ENCODE measurements around the gene SDK1.

SDK1 gene

GRCh38 chr7:3592401-3593134, 291.5 kb downstream of the SDK1 start:
- DNase-seq, result no peak

DNA sequence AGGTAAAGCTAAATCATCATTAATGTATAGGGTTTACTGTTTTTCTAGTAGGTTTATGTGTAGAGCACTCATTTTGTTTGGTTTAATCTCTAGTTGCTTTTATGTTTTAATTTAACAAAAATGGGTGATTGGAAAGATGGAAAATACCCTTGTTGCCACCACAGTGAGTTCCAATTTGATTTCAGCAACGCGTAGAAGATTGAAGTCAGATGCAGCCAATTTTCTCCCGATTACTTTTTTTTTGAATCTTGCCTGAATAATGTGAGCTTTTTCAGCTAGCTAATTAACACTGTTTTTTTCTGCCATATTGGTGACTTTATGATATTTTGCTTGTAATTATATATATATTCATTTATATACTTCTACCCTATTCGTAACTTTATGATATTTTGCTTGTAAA, 293.8 kb downstream of the SDK1 start:
- no peak for DNase-seq

GRCh38 chr7:3598854-3599253, 297.8 kb downstream of the SDK1 start:
- no peak for DNase-seq

GRCh38 chr7:3605222-3605621, 304.2 kb downstream of the SDK1 start:
- DNase-seq, result no peak

- no peak for DNase-seq
These were observed 305.4 kb downstream of the SDK1 start for GRCh38 chr7:3606436-3606835.

DNA sequence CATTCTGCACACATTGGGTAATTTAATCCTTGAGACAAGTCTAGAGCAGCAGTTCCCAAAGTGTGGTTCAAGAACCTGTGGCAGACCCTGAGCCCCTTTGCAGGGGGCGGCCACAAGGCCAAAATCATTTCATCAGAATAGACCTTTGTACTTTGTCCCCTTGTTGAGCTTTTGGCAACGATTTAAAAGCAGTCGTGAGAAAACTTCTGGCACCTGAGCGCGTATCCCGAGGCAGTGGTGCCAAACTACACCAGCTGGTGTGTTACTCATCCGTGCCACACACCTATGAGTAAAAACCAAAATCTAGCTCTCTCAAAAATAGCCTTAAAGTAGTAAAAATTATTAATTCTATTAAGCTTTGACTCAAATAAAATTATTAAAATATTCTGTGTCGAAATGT, 306.8 kb downstream of the SDK1 start:
- no peak for DNase-seq

- DNase-seq, result no peak
These were observed 315.3 kb downstream of the SDK1 start for GRCh38 chr7:3616306-3616705.

DNA sequence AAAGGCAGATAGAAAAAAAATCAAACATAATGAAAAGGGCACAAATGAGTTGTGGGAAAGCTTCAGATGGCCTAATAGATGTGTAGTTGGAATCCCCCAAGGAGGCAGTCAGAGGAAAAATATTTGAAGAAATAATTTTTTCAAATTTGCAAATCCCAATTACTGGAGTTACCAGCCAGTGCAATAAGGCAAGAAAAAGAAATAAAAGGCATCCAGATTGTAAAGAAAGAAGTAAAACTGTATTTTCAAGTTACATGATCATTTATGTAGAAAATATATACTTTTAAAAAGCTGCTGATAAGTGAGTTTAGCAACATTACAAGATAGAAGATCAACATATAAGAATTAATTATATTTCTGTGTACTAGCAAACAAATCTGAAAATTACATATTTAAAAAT, 329.0 kb downstream of the SDK1 start:
- no peak for DNase-seq

GRCh38 chr7:3634396-3634795, 333.3 kb downstream of the SDK1 start:
- no peak for DNase-seq

DNA sequence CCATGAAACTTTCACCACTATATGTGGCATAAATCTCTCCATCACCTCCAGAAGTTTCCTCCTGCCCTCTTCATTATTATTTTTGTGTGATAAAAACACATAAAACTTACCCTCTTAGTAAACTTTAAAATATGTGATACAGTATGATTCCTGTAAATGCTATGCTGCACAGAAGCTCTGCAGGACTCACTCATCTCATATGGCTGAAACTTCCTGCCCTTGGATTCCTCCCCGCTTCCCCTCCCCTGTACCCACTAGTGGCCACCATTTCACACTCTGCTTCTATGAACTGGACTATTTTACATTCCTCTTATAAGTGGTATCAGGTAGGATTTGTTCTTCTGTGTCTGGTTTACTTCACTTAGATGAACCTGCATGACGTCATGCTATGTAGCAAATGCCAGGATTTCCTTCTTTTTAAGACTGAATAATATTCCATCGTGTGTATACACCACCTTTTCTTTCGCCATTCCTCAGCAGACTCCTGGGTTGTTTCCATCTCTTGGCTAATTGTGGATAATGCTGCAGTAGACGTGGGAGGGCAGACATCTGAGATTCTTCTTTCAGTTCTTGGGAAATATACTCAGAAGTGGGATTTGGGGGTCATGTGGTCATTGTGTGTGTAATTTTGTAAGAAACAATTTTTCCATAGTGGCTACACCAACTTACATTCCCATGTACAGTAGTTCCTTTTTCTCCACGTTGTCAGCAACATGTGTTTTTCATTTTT, 335.2 kb downstream of the SDK1 start:
- no peak for DNase-seq

GRCh38 chr7:3639253-3639652, 338.2 kb downstream of the SDK1 start:
- no peak for DNase-seq

- no peak for DNase-seq
These were observed 340.5 kb downstream of the SDK1 start for GRCh38 chr7:3641582-3641981.

DNA sequence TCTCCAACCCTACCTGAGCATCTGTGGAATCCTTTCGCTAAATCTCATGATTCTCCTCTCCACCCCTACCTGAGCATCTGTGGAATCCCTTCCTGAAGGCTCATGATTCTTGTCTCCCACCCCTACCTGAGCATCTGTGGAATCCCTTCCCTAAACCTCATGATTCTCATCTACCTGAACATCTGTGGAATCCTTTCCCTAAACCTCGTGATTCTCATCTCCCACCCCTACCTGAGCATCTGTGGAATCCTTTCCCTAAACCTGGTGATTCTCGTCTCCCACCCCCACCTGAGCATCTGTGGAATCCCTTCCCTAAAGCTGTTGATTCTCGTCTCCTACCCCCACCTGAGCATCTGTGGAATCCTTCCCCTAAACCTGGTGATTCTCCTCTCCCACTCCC, 342.0 kb downstream of the SDK1 start:
- no peak for DNase-seq

GRCh38 chr7:3648276-3648675, 347.2 kb downstream of the SDK1 start:
- DNase-seq, result no peak

DNA sequence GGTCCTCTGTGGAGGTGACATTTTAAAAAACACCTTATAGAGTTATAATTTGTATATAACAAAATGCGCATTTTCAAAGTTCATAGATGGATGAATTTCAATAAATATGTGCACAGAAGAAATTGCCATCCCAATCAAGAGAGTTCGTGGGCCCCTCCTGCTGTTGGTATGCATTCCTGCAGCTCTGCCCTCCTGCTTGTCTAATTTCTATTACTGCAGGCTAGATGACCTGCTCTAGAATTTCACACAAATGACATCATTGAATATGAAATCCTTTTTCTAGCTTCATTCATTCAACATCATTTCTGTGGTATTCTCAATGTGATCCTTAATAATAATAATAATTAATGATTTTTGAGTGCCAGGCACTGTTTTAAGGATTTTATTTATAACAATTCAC, 348.2 kb downstream of the SDK1 start:
- DNase-seq, result no peak

GRCh38 chr7:3649678-3650440, 348.8 kb downstream of the SDK1 start:
- no peak for DNase-seq

GRCh38 chr7:3650844-3651243, 349.8 kb downstream of the SDK1 start:
- DNase-seq, result no peak

GRCh38 chr7:3655635-3656034, 354.6 kb downstream of the SDK1 start:
- DNase-seq, result no peak

- DNase-seq, result no peak
These were observed 356.2 kb downstream of the SDK1 start for GRCh38 chr7:3657206-3657605.

DNA sequence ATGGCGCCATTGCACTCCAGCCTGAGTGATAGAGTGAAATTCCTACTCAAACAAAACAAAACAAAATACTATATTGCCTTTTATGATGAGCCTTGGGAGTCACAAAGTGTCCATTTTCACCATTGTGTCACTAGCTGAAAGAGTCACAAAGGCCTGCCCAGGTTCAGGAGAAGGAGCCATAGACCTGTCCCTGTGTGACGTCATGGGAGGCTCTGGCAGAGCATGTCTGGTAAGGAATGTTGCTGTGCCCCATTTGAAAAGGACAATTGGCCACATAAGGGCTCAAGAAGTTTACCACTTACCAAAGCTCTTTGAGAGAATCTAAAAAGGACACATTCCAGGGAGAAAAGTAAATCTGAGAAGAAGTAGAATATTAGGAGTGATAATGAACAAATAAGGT, 367.7 kb downstream of the SDK1 start:
- no peak for DNase-seq

DNA sequence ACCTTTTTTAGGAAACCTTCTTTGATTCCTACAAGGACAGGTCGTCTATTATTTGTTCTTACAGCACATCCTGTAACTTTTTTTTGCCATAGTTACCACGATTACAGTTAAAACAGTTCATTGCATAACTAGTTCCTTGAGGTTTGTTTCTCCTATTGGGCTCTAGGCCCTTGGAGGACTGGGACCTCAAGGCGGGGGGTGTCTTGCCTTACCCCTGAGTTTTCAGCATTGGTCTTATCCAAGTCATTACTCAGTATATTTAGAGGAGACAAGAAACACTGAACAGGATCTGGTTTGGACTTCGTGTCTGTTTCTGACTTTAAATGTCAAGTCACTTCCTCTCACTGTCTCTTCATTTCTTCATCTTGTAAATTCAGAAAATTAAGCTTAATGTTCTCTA, 369.8 kb downstream of the SDK1 start:
- DNase-seq, result peak; percentile 5

DNA sequence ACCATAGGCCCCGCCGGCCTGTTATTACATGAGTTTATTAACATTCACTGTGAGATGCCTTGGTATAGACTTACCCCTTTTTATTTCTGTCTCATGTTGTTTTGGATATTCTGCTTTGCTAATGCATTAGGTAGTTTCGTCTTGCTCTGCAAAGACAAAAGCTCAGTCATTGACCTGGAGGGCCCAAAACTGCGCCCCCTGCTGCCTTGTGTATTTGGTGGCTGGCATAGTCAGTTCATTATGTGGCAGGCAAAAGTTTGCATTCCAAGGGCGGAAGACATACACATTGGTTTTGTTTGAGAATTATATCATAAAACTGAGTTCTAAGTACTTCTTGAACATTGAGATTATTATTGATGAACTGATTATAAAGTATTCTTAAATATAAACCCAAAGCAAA, 372.5 kb downstream of the SDK1 start:
- no peak for DNase-seq

- DNase-seq, result no peak
These were observed 377.3 kb downstream of the SDK1 start for GRCh38 chr7:3678314-3678810.
